ENCODE measurements around the gene TSPAN19. TPM values are rescaled to one million over a fixed set of nuclear protein-coding genes. Genes with fewer than 3 reads are reported as not detected.

Gene TSPAN19
- total RNA-seq, 3 donors from 2014 or later: 1.2 TPM; not detected in 2

DNA sequence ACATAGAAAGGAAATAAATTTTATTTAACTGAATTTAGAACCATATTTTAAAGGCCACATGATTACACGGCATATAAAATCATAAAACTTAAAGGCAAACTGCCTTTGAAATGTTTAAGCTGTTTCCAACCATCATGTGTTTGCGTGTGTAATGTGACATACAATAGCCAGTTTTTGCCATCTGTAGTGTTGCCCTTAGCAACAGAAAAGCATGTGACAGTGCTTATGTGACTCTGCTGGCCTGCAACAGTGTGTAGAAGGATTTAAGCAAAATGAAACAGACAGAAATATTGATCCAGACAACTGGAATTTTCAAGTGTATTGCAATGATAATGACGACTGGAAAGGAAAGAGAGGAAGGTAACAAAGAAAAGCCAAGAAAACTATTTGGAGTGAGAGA is 49.5 kb downstream of the TSPAN19 start:
- peak in 1 of 3 donors; percentile 31 for DNase-seq

DNA sequence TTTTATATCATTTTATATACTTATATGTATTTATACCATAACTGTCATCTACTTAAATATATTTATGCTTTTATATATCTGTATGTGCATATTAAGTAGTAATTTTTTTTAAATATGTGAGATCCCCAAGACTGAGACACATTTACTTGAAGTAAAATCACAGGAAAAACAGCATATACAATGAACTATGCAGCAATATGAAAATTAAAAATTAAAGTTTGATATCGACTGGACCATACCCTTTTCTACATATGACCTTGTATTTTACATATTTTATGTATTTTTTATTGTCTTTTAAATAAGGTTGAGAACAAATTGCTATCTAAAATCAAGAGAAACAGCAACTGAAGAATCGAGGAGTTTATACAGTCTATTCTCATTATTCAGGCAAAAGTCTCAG is 50.0 kb downstream of the TSPAN19 start:
- no peak for DNase-seq
- intact Hi-C loops (cut with DNase I, micrococcal nuclease): no loop called here
- no peaks in the 10 kb centered on the region for H3K9me3 ChIP-seq
- no peak for ATAC-seq
- H3K4me3 ChIP-seq: no peak overlapping the region
- no peaks in the 10 kb centered on the region for H3K4me1 ChIP-seq (ENCODE audit: low read depth)
- H3K36me3 ChIP-seq (ENCODE audit: low read depth): no peaks in the 10 kb centered on the region
- TF ChIP-seq, protein P1, sequence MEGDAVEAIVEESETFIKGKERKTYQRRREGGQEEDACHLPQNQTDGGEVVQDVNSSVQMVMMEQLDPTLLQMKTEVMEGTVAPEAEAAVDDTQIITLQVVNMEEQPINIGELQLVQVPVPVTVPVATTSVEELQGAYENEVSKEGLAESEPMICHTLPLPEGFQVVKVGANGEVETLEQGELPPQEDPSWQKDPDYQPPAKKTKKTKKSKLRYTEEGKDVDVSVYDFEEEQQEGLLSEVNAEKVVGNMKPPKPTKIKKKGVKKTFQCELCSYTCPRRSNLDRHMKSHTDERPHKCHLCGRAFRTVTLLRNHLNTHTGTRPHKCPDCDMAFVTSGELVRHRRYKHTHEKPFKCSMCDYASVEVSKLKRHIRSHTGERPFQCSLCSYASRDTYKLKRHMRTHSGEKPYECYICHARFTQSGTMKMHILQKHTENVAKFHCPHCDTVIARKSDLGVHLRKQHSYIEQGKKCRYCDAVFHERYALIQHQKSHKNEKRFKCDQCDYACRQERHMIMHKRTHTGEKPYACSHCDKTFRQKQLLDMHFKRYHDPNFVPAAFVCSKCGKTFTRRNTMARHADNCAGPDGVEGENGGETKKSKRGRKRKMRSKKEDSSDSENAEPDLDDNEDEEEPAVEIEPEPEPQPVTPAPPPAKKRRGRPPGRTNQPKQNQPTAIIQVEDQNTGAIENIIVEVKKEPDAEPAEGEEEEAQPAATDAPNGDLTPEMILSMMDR (IDR thresholded peaks at IDR 0.05): no peak

More for the DNA sequence above, 49.5 kb downstream of the TSPAN19 start:
- H3K9me3 ChIP-seq: no peaks in the 10 kb centered on the region
- TF ChIP-seq, protein P1 (IDR thresholded peaks at IDR 0.05): no peak
- no peaks in the 10 kb centered on the region for H3K36me3 ChIP-seq (ENCODE audit: low read depth)
- H3K4me3 ChIP-seq: no peak overlapping the region
- peak; percentile 70 for ATAC-seq
- no peaks in the 10 kb centered on the region for H3K4me1 ChIP-seq (ENCODE audit: low read depth)
- intact Hi-C loops (cut with DNase I, micrococcal nuclease): no loop called here

DNA sequence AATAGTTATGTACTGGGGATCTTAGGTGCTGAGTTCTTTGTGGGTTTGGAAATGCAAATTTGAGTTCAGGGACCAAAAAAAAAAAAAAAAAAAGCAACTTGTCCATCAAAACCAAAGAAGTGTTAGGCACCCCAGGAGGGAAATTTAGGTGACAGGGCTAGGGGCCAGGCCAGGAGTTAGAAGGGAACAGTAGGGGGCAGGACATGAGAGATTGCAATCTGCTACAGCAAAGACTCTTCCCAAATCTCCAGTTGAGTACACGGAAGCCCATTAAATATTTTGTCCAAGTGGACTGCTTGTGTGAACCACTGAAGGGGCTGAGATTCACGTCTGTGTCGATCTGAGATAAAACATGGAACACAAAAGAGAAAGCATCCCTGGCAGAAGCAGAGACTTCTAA is 52.8 kb downstream of the TSPAN19 start:
- no peak overlapping the region for H3K4me3 ChIP-seq

DNA sequence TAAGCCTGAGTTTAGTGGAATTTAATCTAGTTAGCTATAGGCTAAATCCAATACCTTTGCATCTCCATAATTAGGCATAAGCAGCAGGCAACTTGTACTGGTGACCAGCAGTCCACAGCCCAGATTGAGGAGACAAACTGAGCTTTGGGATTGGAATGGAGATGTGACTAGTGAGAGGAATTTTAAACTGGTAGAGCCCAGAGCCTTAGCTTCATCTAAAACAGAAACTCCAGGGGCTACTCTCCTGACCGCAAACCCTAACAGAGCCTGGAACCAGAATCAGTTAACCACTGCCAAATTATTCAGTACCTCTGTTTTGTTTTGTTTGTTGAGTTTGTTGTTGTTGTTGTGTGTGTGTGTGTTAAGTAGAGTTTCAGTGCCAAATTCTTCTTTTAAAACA is 53.2 kb downstream of the TSPAN19 start:
- intact Hi-C loops (cut with DNase I, micrococcal nuclease): no loop called here
- H3K9me3 ChIP-seq: no peaks in the 10 kb centered on the region
- ATAC-seq (no peak), DNase-seq (no peak)
- H3K4me1 ChIP-seq (ENCODE audit: low read depth): no peaks in the 10 kb centered on the region
- H3K4me3 ChIP-seq: no peak overlapping the region
- TF ChIP-seq, protein P1 (IDR thresholded peaks at IDR 0.05): no peak
- no peaks in the 10 kb centered on the region for H3K36me3 ChIP-seq (ENCODE audit: low read depth)

More for the DNA sequence above, 52.8 kb downstream of the TSPAN19 start:
- ATAC-seq (no peak), DNase-seq (no peak)
- intact Hi-C loops (cut with DNase I, micrococcal nuclease): no loop called here
- Histone ChIP-seq H3K36me3 (ENCODE audit: low read depth) (no peaks in the 10 kb centered on the region), H3K9me3 (no peaks in the 10 kb centered on the region), H3K4me1 (ENCODE audit: low read depth) (no peaks in the 10 kb centered on the region)
- TF ChIP-seq, protein P1 (IDR thresholded peaks at IDR 0.05): no peak

DNA sequence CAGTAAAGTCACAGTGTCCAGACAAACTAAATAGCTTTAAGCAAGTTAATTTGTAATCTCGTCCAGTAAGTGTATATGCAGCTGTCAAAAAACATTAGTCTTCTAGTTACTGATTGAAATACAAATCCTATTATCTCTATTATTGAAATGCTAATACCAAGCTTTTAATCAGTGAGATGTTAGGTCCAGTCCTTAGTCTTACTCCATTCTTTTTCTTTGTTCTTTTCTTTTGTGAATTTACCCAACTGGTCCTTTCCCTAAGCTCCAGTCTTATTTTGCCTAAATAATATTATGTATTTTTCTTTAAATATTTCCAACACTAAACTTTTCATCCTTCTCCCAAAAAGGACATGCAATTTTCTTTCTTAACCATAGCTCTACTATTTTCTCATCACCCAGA is 57.2 kb downstream of the TSPAN19 start:
- no peaks in the 10 kb centered on the region for H3K36me3 ChIP-seq (ENCODE audit: low read depth)
- no peaks in the 10 kb centered on the region for H3K4me1 ChIP-seq (ENCODE audit: low read depth)
- no peak for DNase-seq
- H3K4me3 ChIP-seq: no peak overlapping the region
- TF ChIP-seq, protein P1 (IDR thresholded peaks at IDR 0.05): no peak
- intact Hi-C loops (cut with DNase I, micrococcal nuclease): no loop called here
- H3K9me3 ChIP-seq: no peaks in the 10 kb centered on the region
- no peak for ATAC-seq

DNA sequence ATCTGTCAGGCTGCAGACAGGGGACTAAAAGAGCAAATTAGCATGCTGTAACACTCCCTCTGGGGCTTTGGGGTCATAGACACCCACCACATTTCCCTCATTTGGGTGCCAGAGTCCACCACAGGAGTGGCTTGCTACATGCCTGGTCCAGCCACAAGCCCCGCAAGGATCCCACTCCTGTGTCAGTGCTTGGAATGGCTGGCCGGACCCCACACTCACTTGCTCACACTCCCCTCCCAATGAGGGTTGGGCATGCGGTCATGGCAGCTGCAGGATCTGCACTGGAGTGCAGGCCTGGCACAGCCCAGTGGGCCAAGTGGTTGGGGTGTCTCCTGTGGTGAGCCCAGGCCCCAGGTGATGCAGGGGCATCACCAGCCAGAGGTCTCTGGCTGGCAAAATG is 59.9 kb downstream of the TSPAN19 start:
- intact Hi-C loops (cut with DNase I, micrococcal nuclease): no loop called here
- no peak for ATAC-seq

More for the DNA sequence above, 59.9 kb downstream of the TSPAN19 start:
- Histone ChIP-seq H3K4me1 (ENCODE audit: low read depth) (no peaks in the 10 kb centered on the region), H3K9me3 (no peaks in the 10 kb centered on the region), H3K36me3 (ENCODE audit: low read depth) (no peaks in the 10 kb centered on the region), H3K4me3 (no peak overlapping the region)
- TF ChIP-seq, protein P1 (IDR thresholded peaks at IDR 0.05): no peak
- DNase-seq: no peak
